OCI-LY7 (cell line): ENCODE measurements around the gene PRCD.

Experiments used
- CTCF ChIP-seq: fragments of 200-600 bp; sonication (generic); conservative IDR thresholded peaks from 2 replicates; pipeline ENCODE4 v1.5.1; 2014; ENCODE audit warnings: mild to moderate bottlenecking, antibody characterized with exemption, low read length, moderate library complexity, mixed read lengths
- EZH2phosphoT487 ChIP-seq: fragments of 200-600 bp; sonication (generic); IDR thresholded peaks from 2 replicates; pipeline ENCODE4 v1.6.1; 2018; ENCODE audit warnings: low read depth, borderline replicate concordance, mild to moderate bottlenecking, mixed run types, antibody characterized with exemption, low read length, moderate library complexity, mixed read lengths

GRCh38 chr17:76498876-76499251, 41.0 kb upstream of the PRCD start:
- TF ChIP-seq EZH2phosphoT487 (no peak), CTCF (no peak)
